Activated T-helper 17 cell treated with anti-CD3 and anti-CD28 coated beads, Interleukin-2, amount 50 U/mL, for 72 hours (primary cell): ENCODE data around the gene LRMDA. TPM values are rescaled to one million over a fixed set of nuclear protein-coding genes. Genes with fewer than 3 reads are reported as not detected.
"Not testable (repeated sequence)": the region's sequence is repeated elsewhere in the genome, so short reads cannot be mapped to it uniquely, and the experiment has no call there.

Experiments
- ATAC-seq: fragments of 150-1000 bp; cut with Tn5 transposase; replicated peaks from 2 replicates; pipeline ENCODE4 v1.10.0; 2021; ENCODE audit warnings: mild to moderate bottlenecking, moderate library complexity
- H3K27ac Mint-ChIP-seq: one replicate; pipeline ENCODE4 v1.8.0; 2022; ENCODE audit warnings: mixed read lengths
- H3K27me3 Mint-ChIP-seq: one replicate; pipeline ENCODE4 v1.8.0; 2022; ENCODE audit warnings: mixed read lengths
- H3K36me3 Mint-ChIP-seq: one replicate; pipeline ENCODE4 v1.8.0; 2022; ENCODE audit warnings: low read depth, mild to moderate bottlenecking, mixed read lengths
- H3K4me1 Mint-ChIP-seq: one replicate; pipeline ENCODE4 v1.8.0; 2022; ENCODE audit warnings: mixed read lengths
- H3K4me3 Mint-ChIP-seq: one replicate; pipeline ENCODE4 v1.8.0; 2022; ENCODE audit warnings: mild to moderate bottlenecking, mixed read lengths
- H3K9me3 Mint-ChIP-seq: one replicate; pipeline ENCODE4 v1.8.0; 2022; ENCODE audit warnings: mixed read lengths
- total RNA-seq, 2 donors: library from RNA; stranded (reverse); gene quantifications; one replicate each; pipeline ENCODE4 v1.2.3, GENCODE V29; 2022

The LRMDA gene
- total RNA-seq, 2 donors from 2014 or later: not detected

- Mint-ChIP-seq H3K4me3 (no peak overlapping the region), H3K27me3 (no peaks in the 10 kb centered on the region), H3K27ac (no peak overlapping the region), H3K4me1 (no peaks in the 10 kb centered on the region), H3K36me3 (no peaks in the 10 kb centered on the region), H3K9me3 (peaks cover 6% of the 10 kb centered on the region)
- no peak for ATAC-seq
Measured at GRCh38 chr10:76040107-76040829, 608.8 kb downstream of the LRMDA start.

GRCh38 chr10:76040830-76041220 lies 609.4 kb downstream of the LRMDA start:
- Mint-ChIP-seq H3K27ac (no peak overlapping the region), H3K27me3 (no peaks in the 10 kb centered on the region), H3K4me1 (no peaks in the 10 kb centered on the region), H3K36me3 (no peaks in the 10 kb centered on the region), H3K4me3 (no peak overlapping the region), H3K9me3 (peaks cover 6% of the 10 kb centered on the region)
- no peak for ATAC-seq

GRCh38 chr10:76041551-76041950 lies 610.1 kb downstream of the LRMDA start:
- no peak for ATAC-seq
- Mint-ChIP-seq H3K27ac (no peak overlapping the region), H3K9me3 (peaks cover 6% of the 10 kb centered on the region), H3K36me3 (no peaks in the 10 kb centered on the region), H3K4me1 (no peaks in the 10 kb centered on the region), H3K4me3 (no peak overlapping the region), H3K27me3 (no peaks in the 10 kb centered on the region)

GRCh38 chr10:76043261-76043660 lies 611.8 kb downstream of the LRMDA start:
- ATAC-seq: no peak
- H3K4me1 Mint-ChIP-seq: no peaks in the 10 kb centered on the region
- no peak overlapping the region for H3K27ac Mint-ChIP-seq
- peaks cover 3% of the 10 kb centered on the region for H3K27me3 Mint-ChIP-seq
- H3K9me3 Mint-ChIP-seq: peaks cover 6% of the 10 kb centered on the region
- no peaks in the 10 kb centered on the region for H3K36me3 Mint-ChIP-seq
- H3K4me3 Mint-ChIP-seq: no peak overlapping the region

- no peaks in the 10 kb centered on the region for H3K9me3 Mint-ChIP-seq
- no peak for ATAC-seq
- H3K27me3 Mint-ChIP-seq: peaks cover 3% of the 10 kb centered on the region
- no peak overlapping the region for H3K27ac Mint-ChIP-seq
- no peaks in the 10 kb centered on the region for H3K4me1 Mint-ChIP-seq
- no peak overlapping the region for H3K4me3 Mint-ChIP-seq
- no peaks in the 10 kb centered on the region for H3K36me3 Mint-ChIP-seq
Measured at GRCh38 chr10:76044751-76045150, 613.3 kb downstream of the LRMDA start.

- Mint-ChIP-seq H3K4me3 (no peak overlapping the region), H3K27me3 (peaks cover 4% of the 10 kb centered on the region), H3K27ac (no peak overlapping the region), H3K36me3 (no peaks in the 10 kb centered on the region), H3K4me1 (no peaks in the 10 kb centered on the region), H3K9me3 (no peaks in the 10 kb centered on the region)
- ATAC-seq: no peak
Measured at GRCh38 chr10:76045174-76045573, 613.8 kb downstream of the LRMDA start.

- Mint-ChIP-seq H3K36me3 (no peaks in the 10 kb centered on the region), H3K9me3 (no peaks in the 10 kb centered on the region), H3K27ac (no peak overlapping the region), H3K4me3 (no peak overlapping the region), H3K4me1 (no peaks in the 10 kb centered on the region), H3K27me3 (peaks cover 8% of the 10 kb centered on the region)
- ATAC-seq: no peak
Measured at GRCh38 chr10:76047521-76047920, 616.1 kb downstream of the LRMDA start.

GRCh38 chr10:76049581-76050290 lies 618.3 kb downstream of the LRMDA start:
- peaks cover 12% of the 10 kb centered on the region for H3K27me3 Mint-ChIP-seq
- H3K27ac Mint-ChIP-seq: no peak overlapping the region
- ATAC-seq: no peak
- no peaks in the 10 kb centered on the region for H3K36me3 Mint-ChIP-seq
- H3K4me3 Mint-ChIP-seq: no peak overlapping the region
- no peaks in the 10 kb centered on the region for H3K4me1 Mint-ChIP-seq
- peaks cover 4% of the 10 kb centered on the region for H3K9me3 Mint-ChIP-seq

- H3K27ac Mint-ChIP-seq: no peak overlapping the region
- H3K4me3 Mint-ChIP-seq: no peak overlapping the region
- H3K27me3 Mint-ChIP-seq: peaks cover 12% of the 10 kb centered on the region
- H3K9me3 Mint-ChIP-seq: peaks cover 4% of the 10 kb centered on the region
- ATAC-seq: no peak
- H3K36me3 Mint-ChIP-seq: no peaks in the 10 kb centered on the region
- H3K4me1 Mint-ChIP-seq: no peaks in the 10 kb centered on the region
Measured at GRCh38 chr10:76050291-76050625, 618.8 kb downstream of the LRMDA start.

GRCh38 chr10:76051007-76051936 lies 619.8 kb downstream of the LRMDA start:
- H3K27ac Mint-ChIP-seq: no peak overlapping the region
- peaks cover 4% of the 10 kb centered on the region for H3K9me3 Mint-ChIP-seq
- no peak for ATAC-seq
- H3K4me3 Mint-ChIP-seq: no peak overlapping the region
- no peaks in the 10 kb centered on the region for H3K36me3 Mint-ChIP-seq
- H3K4me1 Mint-ChIP-seq: no peaks in the 10 kb centered on the region
- H3K27me3 Mint-ChIP-seq: peaks cover 12% of the 10 kb centered on the region

- Mint-ChIP-seq H3K27ac (no peak overlapping the region), H3K36me3 (no peaks in the 10 kb centered on the region), H3K27me3 (peaks cover 9% of the 10 kb centered on the region), H3K4me3 (no peak overlapping the region), H3K4me1 (no peaks in the 10 kb centered on the region), H3K9me3 (peaks cover 4% of the 10 kb centered on the region)
- ATAC-seq: no peak
Measured at GRCh38 chr10:76052682-76053503, 621.5 kb downstream of the LRMDA start.

- Mint-ChIP-seq H3K9me3 (peaks cover 4% of the 10 kb centered on the region), H3K4me3 (no peak overlapping the region), H3K36me3 (no peaks in the 10 kb centered on the region), H3K27ac (no peak overlapping the region), H3K4me1 (no peaks in the 10 kb centered on the region), H3K27me3 (peaks cover 6% of the 10 kb centered on the region)
- ATAC-seq: no peak
Measured at GRCh38 chr10:76055466-76055865, 624.0 kb downstream of the LRMDA start.

GRCh38 chr10:76055963-76056362 lies 624.5 kb downstream of the LRMDA start:
- no peak for ATAC-seq
- H3K4me3 Mint-ChIP-seq: no peak overlapping the region
- peaks cover 4% of the 10 kb centered on the region for H3K9me3 Mint-ChIP-seq
- no peak overlapping the region for H3K27ac Mint-ChIP-seq
- H3K4me1 Mint-ChIP-seq: no peaks in the 10 kb centered on the region
- H3K27me3 Mint-ChIP-seq: peaks cover 6% of the 10 kb centered on the region
- no peaks in the 10 kb centered on the region for H3K36me3 Mint-ChIP-seq

- H3K27me3 Mint-ChIP-seq: not testable (repeated sequence)
Measured at GRCh38 chr10:76060993-76061392, 629.6 kb downstream of the LRMDA start.

More at GRCh38 chr10:76060993-76061392, 629.6 kb downstream of the LRMDA start:
- not testable (repeated sequence) for H3K4me3 Mint-ChIP-seq, H3K9me3 Mint-ChIP-seq, H3K4me1 Mint-ChIP-seq, H3K27ac Mint-ChIP-seq, ATAC-seq, H3K36me3 Mint-ChIP-seq
